ENCODE data around the gene HDGFL3.
"Not testable (repeated sequence)": the region's sequence is repeated elsewhere in the genome, so short reads cannot be mapped to it uniquely, and the experiment has no call there.

The HDGFL3 gene

GRCh38 chr15:83105440-83105839 is 102.2 kb downstream of the HDGFL3 start:
- Mint-ChIP-seq H3K36me3 (no peaks in the 10 kb centered on the region), H3K27me3 (peaks cover 38% of the 10 kb centered on the region), H3K4me3 (peak overlapping the region; percentile 63), H3K27ac (no peak overlapping the region), H3K4me1 (peaks cover 18% of the 10 kb centered on the region), H3K9me3 (no peaks in the 10 kb centered on the region)

GRCh38 chr15:83104141-83104540 is 103.5 kb downstream of the HDGFL3 start:
- Mint-ChIP-seq H3K4me1 (peaks cover 16% of the 10 kb centered on the region), H3K36me3 (no peaks in the 10 kb centered on the region), H3K4me3 (no peak overlapping the region), H3K27me3 (peaks cover 28% of the 10 kb centered on the region), H3K9me3 (no peaks in the 10 kb centered on the region), H3K27ac (no peak overlapping the region)

- Mint-ChIP-seq H3K27ac (no peak overlapping the region), H3K4me3 (no peak overlapping the region), H3K9me3 (no peaks in the 10 kb centered on the region), H3K27me3 (peaks cover 21% of the 10 kb centered on the region), H3K4me1 (peaks cover 4% of the 10 kb centered on the region), H3K36me3 (no peaks in the 10 kb centered on the region)
Measured at GRCh38 chr15:83102346-83102745, 105.3 kb downstream of the HDGFL3 start.

- peaks cover 13% of the 10 kb centered on the region for H3K27me3 Mint-ChIP-seq
- H3K4me3 Mint-ChIP-seq, result no peak overlapping the region
- no peak overlapping the region for H3K27ac Mint-ChIP-seq
Measured at GRCh38 chr15:83100097-83100646, 107.5 kb downstream of the HDGFL3 start.

GRCh38 chr15:83099290-83099689 is 108.3 kb downstream of the HDGFL3 start:
- no peaks in the 10 kb centered on the region for H3K4me1 Mint-ChIP-seq
- no peak overlapping the region for H3K27ac Mint-ChIP-seq
- no peaks in the 10 kb centered on the region for H3K9me3 Mint-ChIP-seq
- H3K4me3 Mint-ChIP-seq, result no peak overlapping the region
- H3K27me3 Mint-ChIP-seq, result peaks cover 12% of the 10 kb centered on the region
- no peaks in the 10 kb centered on the region for H3K36me3 Mint-ChIP-seq

More at GRCh38 chr15:83100097-83100646, 107.5 kb downstream of the HDGFL3 start:
- H3K9me3 Mint-ChIP-seq, result no peaks in the 10 kb centered on the region
- no peaks in the 10 kb centered on the region for H3K4me1 Mint-ChIP-seq
- no peaks in the 10 kb centered on the region for H3K36me3 Mint-ChIP-seq

- Mint-ChIP-seq H3K36me3 (no peaks in the 10 kb centered on the region), H3K4me3 (no peak overlapping the region), H3K27me3 (peaks cover 6% of the 10 kb centered on the region), H3K4me1 (no peaks in the 10 kb centered on the region), H3K27ac (no peak overlapping the region), H3K9me3 (no peaks in the 10 kb centered on the region)
Measured at GRCh38 chr15:83098079-83098478, 109.5 kb downstream of the HDGFL3 start.

GRCh38 chr15:83094583-83094982 is 113.0 kb downstream of the HDGFL3 start:
- no peaks in the 10 kb centered on the region for H3K36me3 Mint-ChIP-seq
- H3K27ac Mint-ChIP-seq, result no peak overlapping the region
- no peaks in the 10 kb centered on the region for H3K27me3 Mint-ChIP-seq

GRCh38 chr15:83092309-83092976 is 115.2 kb downstream of the HDGFL3 start:
- Mint-ChIP-seq H3K27me3 (no peaks in the 10 kb centered on the region), H3K4me3 (no peak overlapping the region), H3K27ac (no peak overlapping the region), H3K4me1 (peaks cover 6% of the 10 kb centered on the region), H3K9me3 (no peaks in the 10 kb centered on the region), H3K36me3 (no peaks in the 10 kb centered on the region)

More at GRCh38 chr15:83094583-83094982, 113.0 kb downstream of the HDGFL3 start:
- H3K4me1 Mint-ChIP-seq, result peaks cover 6% of the 10 kb centered on the region
- H3K9me3 Mint-ChIP-seq, result no peaks in the 10 kb centered on the region
- H3K4me3 Mint-ChIP-seq, result no peak overlapping the region

- not testable (repeated sequence) for H3K9me3 Mint-ChIP-seq, H3K4me1 Mint-ChIP-seq, H3K27ac Mint-ChIP-seq, H3K27me3 Mint-ChIP-seq, H3K36me3 Mint-ChIP-seq, H3K4me3 Mint-ChIP-seq
Measured at GRCh38 chr15:83091965-83092308, 115.7 kb downstream of the HDGFL3 start.

GRCh38 chr15:83090465-83090864 is 117.2 kb downstream of the HDGFL3 start:
- no peak overlapping the region for H3K27ac Mint-ChIP-seq
- H3K4me1 Mint-ChIP-seq, result peaks cover 6% of the 10 kb centered on the region
- H3K27me3 Mint-ChIP-seq, result no peaks in the 10 kb centered on the region
- no peak overlapping the region for H3K4me3 Mint-ChIP-seq
- H3K9me3 Mint-ChIP-seq, result no peaks in the 10 kb centered on the region
- no peaks in the 10 kb centered on the region for H3K36me3 Mint-ChIP-seq

GRCh38 chr15:83088876-83089275 is 118.7 kb downstream of the HDGFL3 start:
- H3K27ac Mint-ChIP-seq, result no peak overlapping the region
- no peaks in the 10 kb centered on the region for H3K36me3 Mint-ChIP-seq
- H3K4me1 Mint-ChIP-seq, result peaks cover 6% of the 10 kb centered on the region
- no peaks in the 10 kb centered on the region for H3K9me3 Mint-ChIP-seq
- H3K4me3 Mint-ChIP-seq, result no peak overlapping the region
- no peaks in the 10 kb centered on the region for H3K27me3 Mint-ChIP-seq

GRCh38 chr15:83087576-83087975 is 120.0 kb downstream of the HDGFL3 start:
- H3K27ac Mint-ChIP-seq, result no peak overlapping the region
- no peaks in the 10 kb centered on the region for H3K9me3 Mint-ChIP-seq
- no peak overlapping the region for H3K4me3 Mint-ChIP-seq
- H3K4me1 Mint-ChIP-seq, result peaks cover 6% of the 10 kb centered on the region
- H3K36me3 Mint-ChIP-seq, result no peaks in the 10 kb centered on the region
- H3K27me3 Mint-ChIP-seq, result no peaks in the 10 kb centered on the region

GRCh38 chr15:83085864-83086552 is 121.6 kb downstream of the HDGFL3 start:
- H3K4me1 Mint-ChIP-seq, H3K27me3 Mint-ChIP-seq, H3K27ac Mint-ChIP-seq, H3K9me3 Mint-ChIP-seq, H3K36me3 Mint-ChIP-seq, H3K4me3 Mint-ChIP-seq: not testable (repeated sequence)

- H3K9me3 Mint-ChIP-seq, H3K36me3 Mint-ChIP-seq, H3K4me3 Mint-ChIP-seq, H3K4me1 Mint-ChIP-seq, H3K27ac Mint-ChIP-seq, H3K27me3 Mint-ChIP-seq: not testable (repeated sequence)
Measured at GRCh38 chr15:83085461-83085860, 122.2 kb downstream of the HDGFL3 start.

GRCh38 chr15:83082730-83083386 is 124.8 kb downstream of the HDGFL3 start:
- H3K9me3 Mint-ChIP-seq, result no peaks in the 10 kb centered on the region
- H3K4me3 Mint-ChIP-seq, result no peak overlapping the region
- H3K27ac Mint-ChIP-seq, result no peak overlapping the region
- H3K4me1 Mint-ChIP-seq, result no peaks in the 10 kb centered on the region
- peaks cover 6% of the 10 kb centered on the region for H3K27me3 Mint-ChIP-seq
- H3K36me3 Mint-ChIP-seq, result no peaks in the 10 kb centered on the region
